ENCODE results near the gene RAET1L.
"Not testable (repeated sequence)": the region's sequence is repeated elsewhere in the genome, so short reads cannot be mapped to it uniquely, and the experiment has no call there.

Gene RAET1L

DNA sequence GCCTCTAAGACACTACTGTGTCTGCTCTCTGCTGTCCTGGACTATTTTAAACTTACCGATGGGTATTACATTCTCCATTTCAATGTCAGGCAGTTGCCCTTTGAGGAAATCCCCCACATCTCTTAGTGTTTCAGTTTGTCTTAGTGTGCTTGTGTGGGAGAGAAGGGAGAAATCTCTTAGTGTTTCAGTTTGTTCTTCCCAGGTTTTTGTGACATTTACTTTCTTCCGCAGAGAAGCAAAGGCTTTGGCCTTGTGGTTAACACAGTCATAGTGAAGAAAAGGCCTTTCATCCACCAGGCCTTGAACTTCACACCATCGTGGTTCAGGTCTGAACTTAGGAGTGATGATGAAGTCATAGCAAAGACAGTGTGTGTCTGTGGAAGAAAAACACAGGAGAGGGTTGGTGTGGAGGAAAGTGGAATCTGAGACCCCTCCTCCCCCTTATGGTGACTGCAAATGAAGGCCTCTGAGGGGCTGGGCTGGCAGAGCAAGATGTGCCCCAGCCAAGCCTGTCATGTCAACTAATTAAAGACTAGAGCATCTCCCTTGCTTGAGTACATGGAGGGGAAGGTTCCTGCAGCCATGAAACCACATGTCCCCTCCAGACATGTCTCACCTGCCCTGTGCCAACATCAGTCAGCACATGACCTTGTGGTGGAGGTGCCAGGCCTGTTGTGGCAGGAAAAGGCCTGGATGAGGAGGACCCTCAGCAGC, 23.9 kb downstream of the RAET1L start:
- no peak overlapping the region for H3K4me3 ChIP-seq (ENCODE audit: low read depth, low read length)
- TF ChIP-seq, protein P1, sequence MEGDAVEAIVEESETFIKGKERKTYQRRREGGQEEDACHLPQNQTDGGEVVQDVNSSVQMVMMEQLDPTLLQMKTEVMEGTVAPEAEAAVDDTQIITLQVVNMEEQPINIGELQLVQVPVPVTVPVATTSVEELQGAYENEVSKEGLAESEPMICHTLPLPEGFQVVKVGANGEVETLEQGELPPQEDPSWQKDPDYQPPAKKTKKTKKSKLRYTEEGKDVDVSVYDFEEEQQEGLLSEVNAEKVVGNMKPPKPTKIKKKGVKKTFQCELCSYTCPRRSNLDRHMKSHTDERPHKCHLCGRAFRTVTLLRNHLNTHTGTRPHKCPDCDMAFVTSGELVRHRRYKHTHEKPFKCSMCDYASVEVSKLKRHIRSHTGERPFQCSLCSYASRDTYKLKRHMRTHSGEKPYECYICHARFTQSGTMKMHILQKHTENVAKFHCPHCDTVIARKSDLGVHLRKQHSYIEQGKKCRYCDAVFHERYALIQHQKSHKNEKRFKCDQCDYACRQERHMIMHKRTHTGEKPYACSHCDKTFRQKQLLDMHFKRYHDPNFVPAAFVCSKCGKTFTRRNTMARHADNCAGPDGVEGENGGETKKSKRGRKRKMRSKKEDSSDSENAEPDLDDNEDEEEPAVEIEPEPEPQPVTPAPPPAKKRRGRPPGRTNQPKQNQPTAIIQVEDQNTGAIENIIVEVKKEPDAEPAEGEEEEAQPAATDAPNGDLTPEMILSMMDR (IDR thresholded peaks at IDR 0.05; ENCODE audit: low read depth, low read length) = no peak

DNA sequence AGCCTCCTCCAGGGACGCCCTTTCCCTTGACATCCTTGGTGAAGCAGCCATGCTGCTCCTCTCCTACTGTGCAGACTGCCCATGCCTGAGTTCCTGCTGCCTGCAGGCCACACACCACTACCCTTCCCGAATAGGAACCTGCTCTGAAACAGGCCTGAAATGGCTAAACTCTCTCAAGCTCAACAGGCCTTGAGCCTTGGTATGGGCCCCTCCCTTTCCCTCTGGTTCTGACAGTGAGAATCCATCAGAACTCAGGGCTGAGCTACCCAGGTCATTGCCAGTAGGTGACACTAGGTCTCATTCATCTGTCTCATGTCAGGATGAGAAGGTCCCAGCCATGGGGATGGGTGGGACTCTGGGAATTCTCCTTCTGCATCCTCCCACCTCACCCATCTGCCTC, 25.7 kb downstream of the RAET1L start:
- TF ChIP-seq, protein P1 (IDR thresholded peaks at IDR 0.05; ENCODE audit: low read depth, low read length) = no peak
- H3K4me3 ChIP-seq (ENCODE audit: low read depth, low read length) = no peak overlapping the region

DNA sequence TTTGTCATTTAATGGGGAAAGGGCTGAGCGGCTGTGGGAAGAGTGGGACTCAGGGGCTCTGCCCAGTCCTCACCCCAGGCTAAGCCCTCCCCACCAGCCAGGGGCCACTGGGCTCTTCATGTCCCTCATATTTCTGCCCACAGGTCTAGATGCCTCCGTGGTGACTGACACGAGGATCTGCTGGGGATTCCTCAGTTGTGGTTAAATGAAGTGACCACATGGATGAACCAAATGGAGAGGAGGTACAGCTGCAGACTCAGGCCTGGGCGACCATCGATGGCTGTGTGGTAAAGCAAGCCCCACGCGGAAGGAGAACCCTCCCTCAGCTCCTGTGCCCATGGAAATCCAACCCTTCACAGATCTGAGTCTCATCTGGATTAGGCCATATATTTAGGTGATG, 29.4 kb downstream of the RAET1L start:
- H3K4me3 ChIP-seq (ENCODE audit: low read depth, low read length) = no peak overlapping the region
- TF ChIP-seq, protein P1 (IDR thresholded peaks at IDR 0.05; ENCODE audit: low read depth, low read length) = no peak

DNA sequence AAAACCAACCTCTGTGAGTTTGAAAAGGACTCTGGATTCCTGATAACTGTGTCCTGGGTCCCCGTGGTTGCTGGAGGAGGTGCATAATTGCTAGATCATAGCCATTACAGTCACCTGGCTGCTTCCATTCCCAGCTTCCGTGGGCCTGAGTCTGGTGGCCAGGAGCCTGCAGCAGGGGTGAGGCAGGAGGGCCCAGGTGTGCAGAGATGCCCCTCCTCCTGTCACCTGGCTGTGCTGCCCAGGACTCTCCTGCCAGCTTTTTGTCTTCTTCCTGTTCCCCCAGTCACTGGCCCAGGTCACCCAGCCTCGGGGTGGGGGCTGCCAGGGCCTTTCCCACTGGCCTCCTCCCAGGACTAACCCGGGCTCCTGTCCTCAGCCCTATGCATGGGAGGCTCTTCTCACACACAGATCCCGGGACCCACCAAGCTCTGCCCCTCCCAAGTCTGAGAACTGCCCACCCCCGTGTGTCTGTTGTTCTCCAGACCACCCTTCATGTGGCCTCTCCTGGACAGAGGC, 30.0 kb downstream of the RAET1L start:
- TF ChIP-seq, protein P1 (IDR thresholded peaks at IDR 0.05; ENCODE audit: low read depth, low read length) = no peak
- H3K4me3 ChIP-seq (ENCODE audit: low read depth, low read length) = no peak overlapping the region

DNA sequence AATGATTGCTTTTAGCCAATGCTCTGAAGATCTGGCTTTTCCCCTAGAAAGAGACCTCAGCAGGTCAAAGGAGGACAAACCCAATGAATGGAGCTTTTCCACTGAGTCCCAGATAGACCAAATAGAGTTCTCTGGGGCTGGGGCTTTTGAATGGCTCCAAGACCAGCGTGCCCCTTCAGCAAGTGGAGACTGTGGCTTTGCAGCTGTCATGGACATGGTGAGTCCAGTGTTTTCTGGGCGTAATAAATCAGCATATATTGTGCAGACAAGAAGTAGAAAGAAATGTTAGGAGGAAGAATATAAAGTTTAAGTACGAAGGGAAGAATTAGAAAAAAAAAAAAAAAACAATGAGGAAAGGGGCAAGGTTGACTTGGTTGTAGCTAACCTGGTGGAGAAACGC, 33.5 kb downstream of the RAET1L start:
- no peak overlapping the region for H3K4me3 ChIP-seq (ENCODE audit: low read depth, low read length)
- TF ChIP-seq, protein P1 (IDR thresholded peaks at IDR 0.05; ENCODE audit: low read depth, low read length) = no peak

DNA sequence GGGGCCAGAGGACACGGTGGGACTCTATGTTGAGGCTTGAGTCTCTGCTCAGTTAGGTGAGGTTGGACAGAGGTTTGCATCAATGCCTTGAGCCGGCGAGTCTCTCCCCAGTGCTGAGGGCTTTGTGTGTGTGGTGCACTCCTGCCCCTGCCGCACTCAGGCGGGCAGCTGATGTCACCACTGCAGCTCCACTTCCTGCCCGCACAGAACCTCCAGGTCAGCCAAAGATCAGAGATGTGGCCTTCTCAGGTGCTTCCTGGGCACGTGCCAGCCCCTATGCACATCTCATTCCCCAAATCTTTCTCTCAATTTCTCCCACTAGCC, 33.9 kb downstream of the RAET1L start:
- H3K4me3 ChIP-seq (ENCODE audit: low read depth, low read length) = not testable (repeated sequence)

DNA sequence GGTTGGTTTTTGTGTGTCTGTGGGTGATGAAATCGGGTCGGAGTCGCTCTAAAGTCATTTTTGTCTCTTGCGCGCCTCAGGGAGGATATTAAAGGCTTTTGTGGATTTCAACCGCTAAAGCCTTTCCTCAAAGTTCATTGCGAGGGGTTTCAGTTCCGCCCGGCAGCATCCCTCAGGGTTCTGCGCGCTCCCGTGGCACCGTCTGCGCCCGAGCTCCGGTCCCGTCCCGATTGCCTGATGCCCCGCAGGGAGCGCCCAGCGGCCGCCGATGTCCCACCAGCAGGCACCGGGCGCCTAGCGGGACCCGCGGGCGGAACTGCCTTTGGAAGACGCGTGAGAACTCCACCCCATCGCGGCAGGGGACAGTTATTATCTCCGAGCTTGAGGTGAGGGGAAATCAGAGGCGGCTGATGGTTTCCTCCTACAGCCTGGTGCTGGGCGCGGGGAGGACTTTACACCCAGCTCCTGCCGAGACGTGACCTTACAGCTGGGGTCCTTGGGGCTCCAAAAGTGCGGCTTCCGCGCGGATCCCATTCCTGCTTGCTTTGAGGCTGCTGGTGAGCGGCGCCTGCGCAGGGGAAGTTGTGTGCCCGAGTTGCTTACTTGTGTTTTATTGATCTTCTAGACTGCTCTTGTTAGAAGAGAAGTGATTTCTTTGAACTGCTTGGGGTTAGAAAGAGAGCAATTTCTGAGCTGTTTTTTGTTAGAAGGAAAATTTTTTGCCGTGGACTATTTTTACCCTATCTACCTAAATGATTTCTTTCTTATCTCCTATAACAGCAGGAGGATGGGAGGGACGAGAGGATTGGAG, 34.5 kb downstream of the RAET1L start:
- TF ChIP-seq, protein P1 (IDR thresholded peaks at IDR 0.05; ENCODE audit: low read depth, low read length) = no peak
- H3K4me3 ChIP-seq (ENCODE audit: low read depth, low read length) = peak overlapping the region; percentile 43

All from WI38 (cell line).